SK-N-MC (cell line): ENCODE results near the gene RRP7A.
A peak's percentile ranks its signal among the peaks of the same experiment; 100 is the strongest.
"Not testable (repeated sequence)": the region's sequence is repeated elsewhere in the genome, so short reads cannot be mapped to it uniquely, and the experiment has no call there.

Source experiments
- DNase-seq: peaks from one replicate; pipeline ENCODE4 v3.0.0-alpha.2; 2011; ENCODE audit warnings: low read depth, low spot score
- H3K27ac ChIP-seq: fragments of 200-600 bp; sonication (generic); 2 replicates; pipeline ENCODE4 v1.5.1; 2016; ENCODE audit warnings: mixed run types
- H3K36me3 ChIP-seq: fragments of 200-600 bp; sonication (generic); 2 replicates; pipeline ENCODE4 v1.6.1; 2017; ENCODE audit warnings: antibody characterized with exemption, low read length, mixed read lengths; ENCODE audit not compliant: insufficient read depth
- H3K4me3 ChIP-seq: fragments of 200-600 bp; sonication (generic); 2 replicates; pipeline ENCODE4 v1.5.1; 2016
- H3K9ac ChIP-seq: fragments of 200-600 bp; sonication (generic); 2 replicates; pipeline ENCODE4 v1.8.0; 2017; ENCODE audit warnings: mixed run types, mixed read lengths; ENCODE audit not compliant: insufficient read length
- H3K9me3 ChIP-seq: fragments of 200-600 bp; sonication (generic); 2 replicates; pipeline ENCODE4 v1.6.1; 2017; ENCODE audit warnings: low read depth, mild to moderate bottlenecking, antibody characterized with exemption, low read length, moderate library complexity, mixed read lengths
- EZH2 ChIP-seq: fragments of 200-600 bp; sonication (generic); IDR thresholded peaks from one replicate; pipeline ENCODE4 v1.6.1; 2017; ENCODE audit warnings: antibody characterized with exemption
- FOXP2 ChIP-seq: optimal IDR thresholded peaks from 2 replicates; pipeline ENCODE3; 2011; ENCODE audit warnings: mild to moderate bottlenecking, moderate library complexity; ENCODE audit not compliant: insufficient read depth; ENCODE audit errors: extremely low read length, control extremely low read depth
- POLR2AphosphoS5 ChIP-seq: IDR thresholded peaks from 2 replicates; pipeline ENCODE4 v1.6.1; 2012; ENCODE audit warnings: mild to moderate bottlenecking, low read depth, low read length, borderline replicate concordance

Gene RRP7A

DNA sequence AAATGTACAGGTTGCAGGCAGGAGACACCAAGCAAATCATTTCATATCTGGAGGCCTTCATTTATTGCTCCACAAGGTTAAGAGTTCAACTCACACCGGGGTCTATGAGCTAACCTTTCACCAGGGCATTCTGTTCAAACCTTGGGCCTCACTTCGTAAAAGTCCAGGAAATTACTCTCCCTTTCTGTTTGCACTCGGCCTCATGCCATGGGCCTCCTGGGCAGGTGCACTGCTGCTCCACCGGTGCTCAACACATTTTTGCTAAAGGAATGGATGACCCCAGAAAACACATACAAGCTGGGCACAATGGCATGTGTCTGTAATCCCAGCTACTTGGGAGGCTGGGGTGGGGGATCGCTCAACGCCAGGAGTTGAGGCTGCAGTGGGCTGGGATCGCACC lies 16.6 kb upstream of the RRP7A start:
- TF ChIP-seq FOXP2 (no peak), POLR2AphosphoS5 (no peak), EZH2 (no peak)
- H3K9ac ChIP-seq, result no peak overlapping the region
- no peak for DNase-seq
- H3K27ac ChIP-seq, result no peak overlapping the region
- no peak overlapping the region for H3K4me3 ChIP-seq
- H3K9me3 ChIP-seq, result no peaks in the 10 kb centered on the region
- H3K36me3 ChIP-seq, result no peaks in the 10 kb centered on the region

GRCh38 chr22:42535082-42535731 lies 15.6 kb upstream of the RRP7A start:
- H3K9ac ChIP-seq, H3K36me3 ChIP-seq, DNase-seq, H3K9me3 ChIP-seq, H3K27ac ChIP-seq, H3K4me3 ChIP-seq: not testable (repeated sequence)

DNA sequence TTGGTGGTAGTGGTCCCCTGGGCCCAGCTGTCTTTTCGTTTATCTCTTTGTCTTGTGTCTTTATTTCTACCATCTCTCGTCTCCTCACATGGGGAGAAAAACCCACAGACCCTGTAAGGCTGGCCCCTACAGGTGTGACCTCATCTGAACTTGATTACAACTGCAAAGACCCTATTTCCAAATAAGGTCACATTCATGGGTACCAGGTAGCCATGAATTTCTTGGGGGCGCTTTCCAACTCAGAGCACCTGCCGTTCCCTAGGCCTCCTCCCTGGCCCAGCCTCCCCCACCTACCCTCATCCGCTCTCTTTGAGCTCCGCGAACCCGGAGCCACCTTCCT lies 14.0 kb upstream of the RRP7A start:
- Histone ChIP-seq H3K4me3 (no peak overlapping the region), H3K9me3 (no peaks in the 10 kb centered on the region), H3K27ac (no peak overlapping the region), H3K36me3 (no peaks in the 10 kb centered on the region), H3K9ac (no peak overlapping the region)
- TF ChIP-seq EZH2 (no peak), FOXP2 (no peak), POLR2AphosphoS5 (no peak)
- DNase-seq, result no peak

DNA sequence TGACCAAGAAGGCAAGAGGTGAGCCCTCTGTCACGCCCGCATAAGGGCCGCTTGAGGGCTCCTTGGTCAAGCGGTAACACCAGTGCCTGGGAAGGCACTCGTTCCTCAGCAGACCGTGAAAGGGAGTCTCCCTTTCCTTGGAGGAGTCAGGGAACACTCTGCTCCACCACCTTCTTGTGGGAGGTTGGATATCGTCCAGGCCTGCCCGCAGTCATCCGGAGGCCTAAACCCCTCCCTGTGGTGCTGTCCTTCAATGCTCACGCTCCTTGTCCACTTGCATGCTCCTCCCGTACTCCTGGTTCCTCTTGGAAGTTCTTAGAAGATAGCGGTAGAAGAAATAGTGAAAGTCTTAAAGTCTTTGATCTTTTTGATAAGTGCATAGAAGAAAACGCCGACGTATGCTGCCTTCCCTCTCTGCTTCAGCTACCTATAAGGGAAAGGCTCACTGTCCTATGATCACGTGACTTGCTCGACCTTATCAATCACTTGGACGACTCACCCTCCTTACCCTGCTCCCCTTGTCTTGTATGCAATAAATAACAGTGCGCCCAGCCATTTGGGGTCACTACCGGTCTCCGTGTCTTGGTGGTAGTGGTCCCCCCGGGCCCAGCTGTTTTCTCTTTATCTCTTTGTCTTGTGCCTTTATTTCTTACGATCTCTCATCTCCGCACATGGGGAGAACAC lies 11.9 kb upstream of the RRP7A start:
- not testable (repeated sequence) for H3K4me3 ChIP-seq, H3K36me3 ChIP-seq, H3K9me3 ChIP-seq, H3K27ac ChIP-seq, H3K9ac ChIP-seq, DNase-seq

- DNase-seq, result not testable (repeated sequence)
These were observed 9.8 kb upstream of the RRP7A start for GRCh38 chr22:42529435-42529834.

GRCh38 chr22:42528591-42529307 lies 9.2 kb upstream of the RRP7A start:
- no peak overlapping the region for H3K27ac ChIP-seq

More at GRCh38 chr22:42529435-42529834, 9.8 kb upstream of the RRP7A start:
- H3K36me3 ChIP-seq, H3K9ac ChIP-seq, H3K9me3 ChIP-seq, H3K27ac ChIP-seq, H3K4me3 ChIP-seq: not testable (repeated sequence)

GRCh38 chr22:42522546-42522945 lies 3.0 kb upstream of the RRP7A start:
- no peak overlapping the region for H3K9ac ChIP-seq
- peaks cover 4% of the 10 kb centered on the region; the same call in 1 of the 2 replicates for H3K36me3 ChIP-seq
- no peak overlapping the region for H3K27ac ChIP-seq
- TF ChIP-seq FOXP2 (no peak), POLR2AphosphoS5 (no peak), EZH2 (no peak)
- H3K4me3 ChIP-seq, result no peak overlapping the region
- no peak for DNase-seq
- no peaks in the 10 kb centered on the region for H3K9me3 ChIP-seq

More at GRCh38 chr22:42528591-42529307, 9.2 kb upstream of the RRP7A start:
- TF ChIP-seq POLR2AphosphoS5 (no peak), FOXP2 (no peak), EZH2 (no peak)
- no peaks in the 10 kb centered on the region for H3K9me3 ChIP-seq
- no peak overlapping the region for H3K9ac ChIP-seq
- H3K4me3 ChIP-seq, result no peak overlapping the region
- no peak for DNase-seq
- no peaks in the 10 kb centered on the region for H3K36me3 ChIP-seq

DNA sequence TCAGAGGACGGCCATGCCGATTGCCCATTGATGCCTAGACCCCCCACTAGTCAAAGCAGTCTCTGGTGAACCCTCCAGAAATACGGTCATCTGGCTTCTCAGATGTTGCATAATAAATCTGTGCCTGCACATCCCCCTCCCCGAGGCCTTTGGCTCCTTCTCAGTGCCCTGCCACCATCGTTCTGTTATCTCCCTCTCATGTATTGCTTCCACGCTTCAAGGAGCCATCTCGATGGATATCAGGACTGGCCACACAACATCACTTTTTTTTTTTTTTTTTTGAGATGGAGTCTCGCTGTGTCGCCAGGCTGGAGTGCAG lies 1.6 kb upstream of the RRP7A start:
- Histone ChIP-seq H3K9me3 (no peaks in the 10 kb centered on the region), H3K9ac (no peak overlapping the region), H3K4me3 (no peak overlapping the region), H3K27ac (no peak overlapping the region), H3K36me3 (peaks cover 15% of the 10 kb centered on the region; the same call in 1 of the 2 replicates)
- TF ChIP-seq EZH2 (no peak), FOXP2 (no peak), POLR2AphosphoS5 (no peak)
- no peak for DNase-seq

DNA sequence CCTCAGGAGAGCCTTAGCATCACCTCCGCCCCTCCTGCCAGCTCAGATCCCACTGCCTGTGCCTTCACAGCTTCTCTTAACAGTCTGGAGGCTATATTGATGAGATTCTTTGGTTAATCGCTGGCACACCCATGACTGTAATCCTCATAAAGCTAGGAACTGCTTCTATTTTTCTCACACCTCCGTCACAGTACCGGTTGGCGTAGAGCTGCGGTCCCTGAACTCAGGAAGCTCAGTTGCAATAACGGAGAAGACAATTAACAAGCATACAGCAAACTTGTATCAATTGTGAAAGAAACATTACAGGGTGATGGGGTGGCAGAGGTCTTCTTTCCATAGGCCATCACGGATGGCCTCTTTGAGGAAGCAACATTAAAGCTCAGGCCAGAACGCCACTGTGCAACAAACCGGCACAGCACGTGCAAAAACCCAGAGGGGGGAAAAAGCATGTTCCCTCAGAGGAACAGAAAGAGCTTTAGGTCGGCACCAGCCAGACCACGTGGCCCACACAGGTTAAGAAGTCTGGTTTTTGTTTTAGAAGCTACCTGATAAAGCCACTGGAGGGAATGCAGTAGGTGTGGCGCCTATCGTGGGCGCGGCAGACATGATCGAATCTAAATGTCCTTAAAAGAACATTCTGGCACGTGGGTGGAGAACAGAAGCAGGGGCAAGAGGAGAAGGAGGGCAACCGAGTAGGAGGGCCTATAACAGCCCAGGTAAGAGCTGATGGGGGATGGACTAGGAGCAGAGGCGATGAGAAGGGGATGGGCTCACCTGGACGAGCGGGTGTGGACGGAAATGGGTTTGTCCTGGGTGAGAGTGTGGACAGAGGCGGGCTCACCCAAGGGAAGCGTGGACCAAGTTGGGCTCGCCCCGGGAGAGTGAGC lies 715 bp downstream of the RRP7A start:
- not testable (repeated sequence) for H3K9me3 ChIP-seq, DNase-seq, H3K27ac ChIP-seq
- Histone ChIP-seq H3K36me3 (peaks cover 25% of the 10 kb centered on the region; the same call in 1 of the 2 replicates), H3K9ac (peak overlapping the region; percentile 87), H3K4me3 (peak overlapping the region; percentile 80)

DNA sequence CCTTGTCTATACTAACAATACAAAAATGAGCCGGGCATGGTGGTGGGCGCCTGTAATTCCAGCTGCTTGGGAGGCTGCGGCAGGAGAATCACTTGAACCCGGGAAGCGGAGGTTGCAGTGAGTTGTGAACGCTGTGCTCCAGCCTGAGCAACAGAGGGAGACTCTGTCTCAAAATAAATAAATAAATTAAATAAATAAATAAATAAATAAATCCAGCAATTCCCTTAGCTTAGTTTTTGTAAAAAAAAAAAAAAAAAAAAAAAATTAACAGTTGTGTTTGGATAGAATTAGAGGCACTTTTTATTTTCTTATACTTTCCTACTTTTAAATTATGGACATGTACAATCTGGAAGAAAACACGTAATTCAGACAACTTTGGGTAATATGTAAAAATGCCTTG lies 2.5 kb downstream of the RRP7A start:
- H3K9me3 ChIP-seq, H3K27ac ChIP-seq, H3K4me3 ChIP-seq, H3K9ac ChIP-seq, DNase-seq: not testable (repeated sequence)
- H3K36me3 ChIP-seq, result peaks cover 25% of the 10 kb centered on the region; the same call in 1 of the 2 replicates
